Activated CD8-positive, alpha-beta T cell treated with anti-CD3 and anti-CD28 coated beads, Interleukin-2, amount 10 ng/mL, durations not matched to agents 7 days and 5 days (primary cell): ENCODE results near the gene COPB2. TPM values are rescaled to one million over a fixed set of nuclear protein-coding genes. Genes with fewer than 3 reads are reported as not detected.

ENCODE experiments used
- ATAC-seq: fragments of 150-1000 bp; cut with Tn5 transposase; one replicate; pipeline ENCODE4 v1.10.0; 2021; ENCODE audit warnings: moderate library complexity
- CTCF ChIA-PET: fragments of 350-600 bp; sonication (Branson Sonifier 250); formaldehyde crosslinking; loops from one replicate; lab custom pipeline; 2021; ENCODE audit warnings: antibody characterized with exemption; lab: Charles Lee
- POLR2A ChIA-PET: fragments of 350-600 bp; sonication (Branson Sonifier 250); formaldehyde crosslinking; loops from one replicate; lab custom pipeline; 2021; ENCODE audit warnings: antibody characterized with exemption; lab: Charles Lee
- DNase-seq: peaks from one replicate; pipeline ENCODE4 v3.0.0-alpha.2; 2020
- H3K27ac Mint-ChIP-seq: one replicate; pipeline ENCODE4 v1.8.0; 2021; ENCODE audit warnings: mild to moderate bottlenecking, mixed read lengths
- H3K27me3 Mint-ChIP-seq: one replicate; pipeline ENCODE4 v1.8.0; 2021; ENCODE audit warnings: low read depth, mixed read lengths
- H3K36me3 Mint-ChIP-seq: one replicate; pipeline ENCODE4 v1.8.0; 2021; ENCODE audit warnings: low read depth, mixed read lengths
- H3K4me1 Mint-ChIP-seq: one replicate; pipeline ENCODE4 v1.8.0; 2021; ENCODE audit warnings: low read depth, mixed read lengths
- H3K4me3 Mint-ChIP-seq: one replicate; pipeline ENCODE4 v1.8.0; 2021; ENCODE audit warnings: mild to moderate bottlenecking, mixed read lengths
- H3K9me3 Mint-ChIP-seq: one replicate; pipeline ENCODE4 v1.8.0; 2022; ENCODE audit warnings: mixed read lengths; ENCODE audit not compliant: insufficient read depth
- total RNA-seq, 2 experiments: library from RNA; stranded (reverse); gene quantifications; one replicate each; pipeline ENCODE4 v1.2.3, GENCODE V29; 2021

COPB2 gene
- total RNA-seq, 2 experiments from 2014 or later: 82.0 to 87.6 TPM

DNA sequence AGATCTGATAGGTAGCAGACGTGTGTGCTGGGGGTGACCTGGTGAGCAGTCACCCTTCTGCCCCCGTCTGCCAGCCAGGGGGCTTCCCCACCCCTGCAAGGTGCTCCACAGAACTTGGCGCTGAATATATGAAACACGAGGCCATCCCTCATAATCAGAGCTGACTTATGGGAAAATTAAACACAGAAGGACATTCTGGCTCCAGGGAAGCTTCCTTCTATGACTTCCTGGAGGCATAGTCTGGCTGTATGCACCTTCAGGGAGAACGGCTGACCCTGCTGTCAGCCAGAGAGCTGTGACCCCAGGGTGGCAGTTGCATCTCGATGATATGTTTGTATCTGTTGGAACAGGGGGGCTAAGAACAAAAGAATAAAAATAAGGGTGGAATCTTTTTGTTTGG, 72.2 kb downstream of the COPB2 start:
- POLR2A ChIA-PET: no interaction called here
- CTCF ChIA-PET: interaction anchor here (1.0 kb wide), 1 partner anchor 205 kb away, joined by 3 read pairs; no protein-coding TSS in a partner anchor
- ATAC-seq (no peak), DNase-seq (no peak)
- Mint-ChIP-seq H3K27me3 (peaks cover 14% of the 10 kb centered on the region), H3K4me3 (no peak overlapping the region), H3K9me3 (no peaks in the 10 kb centered on the region), H3K27ac (no peak overlapping the region), H3K36me3 (no peaks in the 10 kb centered on the region), H3K4me1 (no peaks in the 10 kb centered on the region)

DNA sequence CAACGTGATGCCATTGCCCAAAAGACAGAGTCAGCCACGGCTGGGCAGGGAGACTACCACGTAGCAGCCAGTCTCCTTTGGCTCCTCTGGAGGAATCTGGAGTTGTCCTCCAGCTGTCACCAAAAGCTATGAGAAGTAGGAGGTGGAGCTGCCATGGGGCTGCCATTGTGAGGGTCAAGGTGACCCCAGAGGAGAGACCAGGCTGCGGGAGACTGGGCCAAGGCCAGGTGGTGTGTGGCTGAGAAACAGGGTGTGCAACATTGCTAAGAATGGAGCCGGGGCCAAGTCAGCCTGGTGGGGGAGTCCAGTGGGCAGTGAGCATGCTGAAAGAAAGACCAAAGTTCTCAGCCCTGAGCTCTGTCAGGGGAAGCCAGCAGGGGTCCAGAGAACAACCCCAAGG, 75.5 kb downstream of the COPB2 start:
- H3K4me3 Mint-ChIP-seq: no peak overlapping the region
- ChIA-PET CTCF (no interaction called here), POLR2A (no interaction called here)
- no peak overlapping the region for H3K27ac Mint-ChIP-seq
- peaks cover 12% of the 10 kb centered on the region for H3K27me3 Mint-ChIP-seq
- H3K9me3 Mint-ChIP-seq: no peaks in the 10 kb centered on the region
- no peaks in the 10 kb centered on the region for H3K36me3 Mint-ChIP-seq
- ATAC-seq: no peak
- no peak for DNase-seq
- no peaks in the 10 kb centered on the region for H3K4me1 Mint-ChIP-seq

DNA sequence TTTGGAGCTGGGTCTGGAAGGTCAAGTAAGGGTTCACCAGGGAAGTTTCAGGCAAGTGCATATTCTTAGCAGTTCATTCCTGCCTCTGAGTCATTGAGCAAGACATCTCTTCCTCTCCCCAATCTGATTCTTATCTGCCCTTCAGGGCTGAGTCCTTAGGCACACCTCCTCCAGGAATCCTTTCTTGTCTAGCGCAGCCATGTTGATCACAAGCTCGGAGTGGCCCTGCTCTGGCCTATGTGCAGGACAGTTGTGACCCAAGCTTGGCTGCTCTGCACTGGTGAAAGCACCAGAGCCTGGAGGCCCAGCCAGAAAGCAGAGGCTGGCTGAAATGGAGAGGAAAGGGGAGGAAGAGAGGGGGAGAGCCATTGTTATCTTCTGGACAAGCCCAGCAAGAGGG, 76.5 kb downstream of the COPB2 start:
- POLR2A ChIA-PET: no interaction called here

DNA sequence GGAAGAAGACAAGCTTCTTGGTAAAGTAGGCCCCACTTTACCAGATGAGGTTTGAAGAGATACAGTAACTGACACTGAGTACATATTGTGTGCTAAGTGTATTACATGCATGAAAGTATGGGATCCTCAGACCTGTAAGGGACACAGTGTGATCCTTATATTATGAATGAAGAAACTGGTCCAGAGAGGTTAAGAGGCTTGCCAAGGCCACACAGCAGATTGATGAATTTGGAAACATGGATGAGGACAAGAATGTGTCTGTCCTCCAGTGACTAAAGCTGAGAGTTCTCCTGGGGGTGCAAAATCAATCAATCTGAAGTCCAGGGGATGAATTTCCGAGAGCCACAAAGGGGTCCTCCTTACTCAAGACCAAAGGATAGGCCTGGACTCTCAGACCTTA, 77.0 kb downstream of the COPB2 start:
- no peak for ATAC-seq
- Mint-ChIP-seq H3K36me3 (no peaks in the 10 kb centered on the region), H3K27ac (no peak overlapping the region), H3K4me1 (no peaks in the 10 kb centered on the region), H3K9me3 (no peaks in the 10 kb centered on the region), H3K4me3 (no peak overlapping the region), H3K27me3 (peaks cover 11% of the 10 kb centered on the region)
- ChIA-PET POLR2A (no interaction called here), CTCF (no interaction called here)
- no peak for DNase-seq

More for the DNA sequence above, 76.5 kb downstream of the COPB2 start:
- H3K27ac Mint-ChIP-seq: no peak overlapping the region
- ATAC-seq (no peak), DNase-seq (no peak)
- CTCF ChIA-PET: no interaction called here
- no peaks in the 10 kb centered on the region for H3K4me1 Mint-ChIP-seq
- peaks cover 12% of the 10 kb centered on the region for H3K27me3 Mint-ChIP-seq
- H3K36me3 Mint-ChIP-seq: no peaks in the 10 kb centered on the region
- H3K9me3 Mint-ChIP-seq: no peaks in the 10 kb centered on the region
- no peak overlapping the region for H3K4me3 Mint-ChIP-seq

DNA sequence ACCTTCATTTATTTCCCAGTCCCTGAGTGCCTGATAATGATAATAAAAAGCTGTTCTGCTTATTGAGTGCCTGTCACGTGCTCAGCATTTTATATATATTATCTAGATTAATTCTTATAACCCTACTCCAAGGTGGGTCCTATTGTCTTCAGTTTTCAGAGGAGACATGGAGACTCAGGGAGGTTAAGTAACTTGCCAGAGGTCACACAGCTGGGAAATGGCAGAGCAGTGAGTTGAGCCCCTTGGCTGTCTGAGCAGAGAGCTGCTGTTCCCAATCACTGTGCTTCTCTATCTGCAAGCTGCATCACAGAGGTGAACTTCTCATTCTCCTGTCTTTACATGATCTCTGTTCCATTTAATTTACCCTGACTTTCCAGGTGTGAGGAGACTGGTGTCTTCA, 77.9 kb downstream of the COPB2 start:
- POLR2A ChIA-PET: no interaction called here

DNA sequence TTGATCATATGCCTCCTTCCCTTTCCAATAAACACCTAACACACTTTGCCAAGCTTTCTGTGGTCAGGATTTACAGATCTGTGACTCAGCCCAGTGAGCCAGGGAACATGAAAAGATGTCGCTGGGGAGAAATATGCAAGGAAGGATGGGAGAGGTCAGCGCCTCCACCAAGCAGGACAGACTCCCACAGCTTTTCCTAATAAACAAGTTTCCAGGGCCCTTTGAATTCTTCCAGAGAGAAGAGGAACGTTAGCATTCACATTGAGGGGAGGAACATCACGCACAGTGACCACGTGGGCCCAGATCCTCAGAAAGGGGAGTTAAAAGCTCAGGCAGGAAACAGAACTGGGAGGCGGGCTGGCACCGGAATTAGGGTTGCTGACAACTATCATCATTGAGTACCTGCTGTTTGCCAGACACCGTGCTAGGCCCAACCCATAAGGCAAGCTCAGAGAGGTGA, 78.9 kb downstream of the COPB2 start:
- no peaks in the 10 kb centered on the region for H3K9me3 Mint-ChIP-seq
- no peaks in the 10 kb centered on the region for H3K4me1 Mint-ChIP-seq
- ChIA-PET POLR2A (no interaction called here), CTCF (interaction anchor here (0.9 kb wide), 1 partner anchor 16 kb away, joined by 3 read pairs; no protein-coding TSS in a partner anchor)
- ATAC-seq (no peak), DNase-seq (no peak)
- H3K27me3 Mint-ChIP-seq: peaks cover 3% of the 10 kb centered on the region
- H3K27ac Mint-ChIP-seq: no peak overlapping the region
- no peak overlapping the region for H3K4me3 Mint-ChIP-seq
- H3K36me3 Mint-ChIP-seq: no peaks in the 10 kb centered on the region

More for the DNA sequence above, 77.9 kb downstream of the COPB2 start:
- H3K9me3 Mint-ChIP-seq: no peaks in the 10 kb centered on the region
- no peak overlapping the region for H3K27ac Mint-ChIP-seq
- H3K4me3 Mint-ChIP-seq: no peak overlapping the region
- DNase-seq (no peak), ATAC-seq (no peak)
- no peaks in the 10 kb centered on the region for H3K4me1 Mint-ChIP-seq
- H3K36me3 Mint-ChIP-seq: no peaks in the 10 kb centered on the region
- CTCF ChIA-PET: interaction anchor here (0.6 to 0.9 kb wide), 2 partner anchors 15 to 18 kb away, joined by 3 read pairs; no protein-coding TSS in a partner anchor
- H3K27me3 Mint-ChIP-seq: peaks cover 9% of the 10 kb centered on the region

DNA sequence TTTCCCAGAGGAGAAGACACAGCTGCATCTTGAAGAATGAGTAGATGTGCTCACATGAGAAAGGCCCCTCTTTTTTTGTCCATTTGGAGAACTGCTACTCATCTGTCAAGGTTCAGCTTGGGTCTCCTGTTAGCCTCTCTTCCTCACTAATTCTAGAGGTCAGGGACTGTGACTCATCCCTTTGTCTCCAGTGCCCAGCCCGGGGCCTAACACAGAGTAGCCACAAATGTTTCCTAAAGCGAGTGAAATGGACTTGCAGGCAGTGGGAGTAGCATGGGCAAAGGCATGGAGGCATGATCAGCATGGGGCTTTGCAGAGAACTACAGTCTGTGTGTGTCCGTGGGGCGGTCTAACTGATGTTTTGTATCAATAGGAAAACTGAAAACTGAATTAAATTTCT, 79.6 kb downstream of the COPB2 start:
- CTCF ChIA-PET: no interaction called here
- H3K36me3 Mint-ChIP-seq: no peaks in the 10 kb centered on the region
- no peak overlapping the region for H3K4me3 Mint-ChIP-seq

DNA sequence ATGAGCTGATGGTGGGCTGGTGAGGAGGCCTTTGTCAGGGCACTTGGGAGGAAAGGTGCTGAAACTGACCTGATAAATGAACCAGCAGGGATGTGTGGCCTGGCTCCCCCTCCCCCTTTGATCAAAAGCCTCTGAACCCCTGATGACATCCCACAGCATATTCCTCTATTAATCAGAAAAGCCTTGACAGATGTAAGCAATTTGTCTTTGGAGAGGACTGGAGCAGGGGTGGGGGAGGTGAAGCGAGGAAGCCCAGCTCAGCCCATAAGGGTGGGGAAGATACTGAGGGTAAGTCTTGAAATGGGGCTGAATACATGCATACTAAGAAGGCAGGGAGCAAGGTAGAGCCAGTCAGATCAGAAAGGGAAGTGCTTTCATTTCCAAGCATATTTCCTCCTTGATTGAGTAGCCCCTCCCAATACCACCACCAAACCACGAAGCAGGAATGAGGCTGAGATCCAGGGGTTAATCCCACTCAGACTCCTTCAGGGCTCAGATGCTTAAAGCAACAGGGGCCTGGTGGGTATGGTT, 80.3 kb downstream of the COPB2 start:
- ATAC-seq (no peak), DNase-seq (no peak)
- Mint-ChIP-seq H3K4me3 (no peak overlapping the region), H3K4me1 (no peaks in the 10 kb centered on the region), H3K27ac (no peak overlapping the region), H3K36me3 (no peaks in the 10 kb centered on the region), H3K9me3 (no peaks in the 10 kb centered on the region), H3K27me3 (peaks cover 4% of the 10 kb centered on the region)
- ChIA-PET CTCF (no interaction called here), POLR2A (no interaction called here)

More for the DNA sequence above, 79.6 kb downstream of the COPB2 start:
- Mint-ChIP-seq H3K9me3 (no peaks in the 10 kb centered on the region), H3K27me3 (peaks cover 3% of the 10 kb centered on the region), H3K4me1 (no peaks in the 10 kb centered on the region), H3K27ac (no peak overlapping the region)
- POLR2A ChIA-PET: no interaction called here
- ATAC-seq (no peak), DNase-seq (no peak)

DNA sequence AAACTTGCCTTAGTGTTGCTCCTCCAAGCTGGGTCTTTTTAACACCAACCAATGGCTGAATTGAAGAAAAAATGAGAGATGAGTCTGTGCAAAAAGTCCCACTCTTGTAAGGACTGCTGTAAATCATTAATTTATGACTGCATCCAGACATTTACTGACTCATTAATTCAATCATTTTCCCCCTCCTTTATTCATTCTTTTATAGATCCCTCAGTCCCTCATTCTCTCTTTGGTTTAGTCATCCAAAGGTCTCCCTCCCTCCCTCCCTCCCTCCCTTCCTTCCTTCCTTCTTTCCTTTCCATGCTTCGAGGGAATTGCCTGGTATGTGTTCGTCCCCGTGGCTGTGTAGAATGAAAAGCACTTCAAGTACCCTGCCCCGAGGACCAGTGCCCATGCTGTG, 80.9 kb downstream of the COPB2 start:
- ChIA-PET CTCF (no interaction called here), POLR2A (no interaction called here)
- ATAC-seq (no peak), DNase-seq (no peak)
- Mint-ChIP-seq H3K9me3 (no peaks in the 10 kb centered on the region), H3K27ac (no peak overlapping the region), H3K27me3 (peaks cover 5% of the 10 kb centered on the region), H3K36me3 (no peaks in the 10 kb centered on the region), H3K4me3 (no peak overlapping the region), H3K4me1 (no peaks in the 10 kb centered on the region)

DNA sequence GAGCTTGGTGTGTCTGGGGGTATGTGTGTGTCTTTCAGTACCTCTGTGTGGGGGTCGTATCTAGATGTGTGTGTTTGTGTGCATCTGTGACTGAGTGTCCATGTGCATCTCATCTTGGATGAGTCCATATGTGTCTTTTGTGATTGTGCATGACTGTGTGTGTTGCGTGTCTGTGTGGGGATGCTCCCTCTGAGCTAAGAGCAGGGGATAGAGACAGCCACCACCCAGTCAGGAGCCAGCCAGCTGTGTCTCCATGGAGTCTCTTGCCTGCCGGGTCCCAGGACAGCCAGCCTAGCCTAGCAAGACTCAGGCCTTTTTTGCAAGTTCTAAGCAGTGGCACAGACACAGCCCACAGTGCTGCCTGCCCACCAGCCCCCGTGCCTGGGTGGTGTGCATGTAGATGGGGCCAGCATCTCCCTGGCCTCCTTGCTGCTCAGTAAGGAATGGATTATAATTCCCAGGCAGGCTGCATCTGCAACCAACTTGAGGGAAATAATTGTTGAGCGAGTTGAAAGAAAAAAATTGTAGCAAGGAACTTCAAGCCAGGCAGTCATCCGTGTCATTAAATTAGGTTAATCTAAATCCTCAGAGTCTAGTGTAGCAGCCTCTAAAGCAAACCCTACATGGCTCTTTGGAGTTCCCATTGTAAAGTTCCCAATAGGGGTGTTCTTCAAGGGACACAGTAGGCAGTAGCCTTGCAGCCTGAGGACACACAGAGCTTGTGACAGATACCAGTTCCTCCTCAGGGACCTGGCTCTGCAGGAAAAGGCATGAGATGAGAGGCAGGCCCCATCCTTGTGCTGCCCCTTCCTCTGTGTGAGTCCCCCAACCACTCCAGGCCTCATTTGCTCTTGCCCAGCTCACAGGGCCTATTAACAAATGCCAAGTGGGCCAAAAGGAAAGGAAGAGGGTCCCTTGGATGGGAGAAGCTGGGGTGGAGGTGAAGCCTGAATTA, 81.6 kb downstream of the COPB2 start:
- no peak overlapping the region for H3K27ac Mint-ChIP-seq
- no peaks in the 10 kb centered on the region for H3K36me3 Mint-ChIP-seq

More for the DNA sequence above, 81.6 kb downstream of the COPB2 start:
- Mint-ChIP-seq H3K9me3 (no peaks in the 10 kb centered on the region), H3K27me3 (peaks cover 5% of the 10 kb centered on the region), H3K4me3 (no peak overlapping the region), H3K4me1 (peaks cover 1% of the 10 kb centered on the region)
- CTCF ChIA-PET: no interaction called here
- POLR2A ChIA-PET: no interaction called here
- ATAC-seq (no peak), DNase-seq (no peak)
